ENCODE data around the gene ELOVL7.
A peak's percentile ranks its signal among the peaks of the same experiment; 100 is the strongest.
"Not testable (repeated sequence)": the region's sequence is repeated elsewhere in the genome, so short reads cannot be mapped to it uniquely, and the experiment has no call there.

Gene ELOVL7

DNA sequence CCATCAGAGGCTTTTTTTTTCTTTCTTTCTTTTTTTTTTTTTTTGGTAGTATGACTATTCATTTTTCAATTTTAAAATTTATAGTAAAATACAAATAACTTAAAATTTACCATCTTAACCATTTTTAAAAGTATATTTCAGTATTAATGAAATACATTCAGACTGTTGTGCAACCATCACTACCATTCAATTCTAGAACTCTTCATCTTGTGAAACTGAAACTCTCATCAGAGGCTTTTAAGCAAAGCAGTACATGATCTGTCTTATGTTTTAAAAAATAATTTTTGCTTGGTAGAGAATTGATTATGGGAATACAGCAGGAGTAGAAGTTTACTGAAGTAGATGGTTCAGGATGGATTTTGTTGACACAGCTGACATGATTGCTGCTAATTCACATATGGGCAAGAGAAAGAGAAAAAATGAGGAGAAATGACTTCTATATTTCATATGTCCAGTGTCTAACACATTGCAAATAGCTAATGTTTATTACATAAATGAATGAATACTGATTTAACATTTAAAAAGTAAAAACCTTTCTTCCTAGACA lies 13.4 kb downstream of the ELOVL7 start:
- DNase-seq (ENCODE audit: low read depth, low spot score), result no peak

DNA sequence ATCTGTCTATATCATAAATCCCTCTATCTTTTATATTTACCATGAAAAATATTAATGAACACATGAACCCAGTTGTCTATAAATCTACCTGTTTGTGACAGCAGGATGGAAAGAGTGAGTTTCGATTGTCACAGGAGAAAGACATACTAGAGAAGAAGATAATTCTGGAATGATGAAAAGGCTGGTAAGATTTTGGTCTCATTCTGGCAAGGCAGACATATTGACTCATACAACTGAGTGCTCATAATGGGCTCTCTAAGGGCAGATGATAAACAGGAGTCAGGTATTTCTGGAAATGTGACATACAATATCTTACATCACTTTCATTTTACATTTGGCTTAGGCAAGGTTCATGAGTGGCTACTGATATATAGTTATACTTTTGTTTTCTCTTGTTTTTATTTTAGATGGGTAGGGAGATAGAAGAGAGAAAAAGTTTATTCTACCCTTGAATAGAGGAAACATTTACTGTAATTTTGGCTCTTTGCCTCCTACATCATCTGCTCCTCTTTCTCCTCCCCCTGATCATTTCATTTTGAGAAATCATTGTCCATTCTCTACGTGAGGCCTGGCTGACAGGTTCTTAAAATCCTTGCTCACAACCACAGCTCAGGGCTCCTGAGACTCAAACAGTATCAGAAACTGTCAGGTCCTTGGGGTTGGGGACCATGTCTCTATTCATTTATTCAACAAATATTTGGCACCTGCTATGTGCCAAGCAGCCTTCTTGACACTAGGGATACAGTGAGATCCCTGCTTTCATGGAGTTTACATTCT lies 14.4 kb downstream of the ELOVL7 start:
- DNase-seq (ENCODE audit: low read depth, low spot score), result no peak

DNA sequence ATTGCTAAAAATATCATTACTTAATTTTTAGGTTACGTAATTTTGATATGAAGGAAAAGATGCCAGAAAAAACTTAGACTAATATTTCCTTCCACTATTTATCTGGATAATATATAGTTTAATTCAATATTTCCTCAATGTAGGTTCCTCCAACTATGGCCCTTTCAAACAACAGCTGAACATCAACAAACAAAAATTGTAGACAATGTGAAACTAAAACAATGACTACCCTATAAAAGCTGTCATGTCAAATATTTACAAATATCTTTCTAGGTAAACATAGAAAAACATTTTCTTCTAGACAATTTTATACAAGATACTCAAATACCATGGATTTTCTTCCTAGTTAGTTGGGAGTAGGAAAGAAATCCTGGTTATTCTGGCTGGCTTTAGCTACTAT lies 16.9 kb downstream of the ELOVL7 start:
- DNase-seq (ENCODE audit: low read depth, low spot score), result no peak

GRCh38 chr5:60826653-60827052 lies 17.4 kb downstream of the ELOVL7 start:
- no peak for DNase-seq (ENCODE audit: low read depth, low spot score)

DNA sequence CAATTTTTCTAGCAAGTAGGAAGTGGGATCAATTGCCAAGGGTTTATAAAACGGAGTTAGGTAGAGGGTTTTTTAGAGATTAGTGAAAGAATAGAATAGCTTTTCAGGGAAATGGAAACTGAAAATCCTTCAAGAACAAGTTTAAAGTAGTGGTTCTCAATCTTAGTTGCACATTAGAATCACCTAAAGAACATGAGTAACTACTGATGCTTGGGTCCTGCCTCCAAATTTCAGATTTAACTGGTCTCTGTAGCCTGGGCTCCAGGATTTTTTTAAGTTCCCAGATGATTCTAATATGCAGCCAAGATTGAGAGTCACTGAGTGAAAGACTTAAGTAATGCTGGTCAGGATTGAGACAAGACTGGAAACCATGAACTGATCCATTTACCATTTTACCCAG lies 20.5 kb downstream of the ELOVL7 start:
- no peak for DNase-seq (ENCODE audit: low read depth, low spot score)

DNA sequence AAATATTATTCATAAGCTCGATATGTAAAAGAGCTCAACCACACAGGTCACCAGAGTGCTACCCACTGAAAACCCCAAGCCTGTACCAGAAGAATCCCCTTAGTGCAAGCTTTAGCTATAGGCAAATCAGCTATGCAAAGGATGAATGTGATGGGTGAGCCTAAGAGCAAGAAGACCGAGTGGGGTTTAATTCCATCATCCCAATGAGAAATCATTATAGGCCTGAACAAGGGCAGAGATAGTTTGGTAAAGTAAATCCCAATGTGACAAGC lies 21.8 kb downstream of the ELOVL7 start:
- DNase-seq (ENCODE audit: low read depth, low spot score), result no peak

- no peak for DNase-seq (ENCODE audit: low read depth, low spot score)
Observed at GRCh38 chr5:60821488-60822284, 22.4 kb downstream of the ELOVL7 start.

DNA sequence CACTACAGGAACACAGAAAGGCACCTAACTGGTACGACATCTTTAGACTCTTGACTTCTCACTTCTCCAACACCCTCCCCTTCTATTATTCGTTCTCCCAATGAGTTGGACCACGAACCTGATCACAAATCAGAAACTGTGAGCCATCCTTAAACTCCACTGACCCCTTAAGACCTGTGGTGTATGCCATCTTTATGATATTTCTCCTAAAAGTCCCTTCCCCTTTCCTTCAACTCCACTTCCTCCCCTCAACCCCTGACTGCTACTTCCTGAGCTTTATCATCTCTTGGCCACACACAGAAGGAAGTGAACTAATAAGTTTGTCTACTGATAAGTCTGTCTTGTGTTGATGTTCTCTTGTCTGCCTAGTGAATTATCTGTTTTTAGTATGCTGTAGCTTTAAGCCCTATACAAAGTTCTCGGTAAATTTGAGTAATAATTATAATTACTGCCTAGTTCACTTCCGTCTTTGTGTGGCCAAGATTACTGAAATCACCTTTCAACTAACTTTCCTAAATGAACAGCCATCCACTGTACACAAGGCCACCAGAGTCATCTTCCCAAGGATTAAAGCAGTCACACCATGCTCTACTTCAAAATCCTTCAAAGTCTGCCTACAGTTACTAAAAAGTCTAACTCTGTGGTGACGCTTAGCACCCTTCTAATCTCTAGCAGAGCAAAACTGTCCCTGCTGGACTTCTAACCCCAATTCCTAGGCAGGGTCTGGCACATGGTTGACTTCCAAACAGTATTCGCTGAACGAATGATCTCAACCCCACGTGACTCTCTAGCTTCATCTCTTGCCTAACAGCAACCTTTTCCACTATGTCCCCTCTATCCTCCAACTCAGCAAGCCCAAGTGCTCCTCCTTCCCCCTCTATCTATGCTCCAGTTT lies 23.2 kb downstream of the ELOVL7 start:
- no peak for DNase-seq (ENCODE audit: low read depth, low spot score)

DNA sequence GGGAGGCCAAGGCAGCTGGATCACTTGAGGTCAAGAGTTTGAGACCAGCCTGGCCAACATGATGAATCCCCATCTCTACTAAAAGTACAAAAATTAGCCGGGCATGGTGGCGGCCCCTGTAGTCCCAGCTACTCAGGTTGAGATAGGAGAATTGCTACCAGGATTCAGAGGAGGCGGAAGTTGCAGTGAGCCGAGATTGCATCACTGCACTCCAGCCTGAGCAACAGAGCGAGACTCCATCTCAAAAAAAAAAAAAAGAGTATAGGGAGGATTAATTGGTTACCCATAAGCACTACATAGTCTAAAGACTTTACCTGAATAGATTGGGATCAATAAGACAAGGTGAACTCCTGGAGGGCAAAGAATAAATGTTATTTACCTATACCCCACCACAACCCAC lies 27.9 kb downstream of the ELOVL7 start:
- not testable (repeated sequence) for DNase-seq (ENCODE audit: low read depth, low spot score)

- DNase-seq (ENCODE audit: low read depth, low spot score), result no peak
Observed at GRCh38 chr5:60814498-60814897, 29.6 kb downstream of the ELOVL7 start.

GRCh38 chr5:60812426-60812825 lies 31.6 kb downstream of the ELOVL7 start:
- no peak for DNase-seq (ENCODE audit: low read depth, low spot score)

GRCh38 chr5:60811105-60811504 lies 33.0 kb downstream of the ELOVL7 start:
- DNase-seq (ENCODE audit: low read depth, low spot score), result no peak

- no peak for DNase-seq (ENCODE audit: low read depth, low spot score)
Observed at GRCh38 chr5:60810438-60811085, 33.5 kb downstream of the ELOVL7 start.

GRCh38 chr5:60809891-60810425 lies 34.1 kb downstream of the ELOVL7 start:
- no peak for DNase-seq (ENCODE audit: low read depth, low spot score)

DNA sequence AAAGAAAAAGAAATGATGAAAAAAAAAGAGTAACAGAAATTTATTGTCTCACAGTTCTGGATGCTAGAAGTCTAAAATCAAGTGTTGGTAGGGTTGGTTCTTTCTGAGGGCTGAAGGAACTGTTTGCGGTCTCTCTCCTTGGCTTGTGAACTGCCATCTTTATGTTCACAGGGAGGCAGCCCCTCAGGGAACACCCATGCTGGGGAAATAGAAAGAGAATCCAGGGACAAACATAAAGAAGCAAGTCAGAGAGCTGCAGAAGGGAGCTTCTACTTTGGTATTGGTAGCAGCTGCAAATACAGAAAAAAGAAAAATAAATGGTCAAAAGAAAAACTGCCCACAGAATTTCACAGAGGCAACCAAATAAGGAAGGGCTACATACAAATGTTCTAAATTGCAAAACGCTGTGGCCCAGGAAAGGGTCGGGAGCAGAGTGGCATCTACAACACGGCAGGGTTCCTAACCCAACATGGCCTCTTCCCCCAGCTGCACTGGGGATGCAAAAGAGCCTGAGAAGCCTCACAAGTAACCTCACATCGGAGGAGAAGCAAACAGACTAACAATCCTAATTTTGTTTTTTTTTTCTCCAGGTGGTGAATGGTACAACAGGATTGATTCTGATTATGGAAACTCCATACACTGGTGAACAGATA lies 37.4 kb downstream of the ELOVL7 start:
- DNase-seq (ENCODE audit: low read depth, low spot score), result no peak

GRCh38 chr5:60805463-60805862 lies 38.6 kb downstream of the ELOVL7 start:
- DNase-seq (ENCODE audit: low read depth, low spot score), result no peak

GRCh38 chr5:60803712-60804111 lies 40.4 kb downstream of the ELOVL7 start:
- DNase-seq (ENCODE audit: low read depth, low spot score), result no peak

- DNase-seq (ENCODE audit: low read depth, low spot score), result no peak
Observed at GRCh38 chr5:60802986-60803385, 41.1 kb downstream of the ELOVL7 start.

DNA sequence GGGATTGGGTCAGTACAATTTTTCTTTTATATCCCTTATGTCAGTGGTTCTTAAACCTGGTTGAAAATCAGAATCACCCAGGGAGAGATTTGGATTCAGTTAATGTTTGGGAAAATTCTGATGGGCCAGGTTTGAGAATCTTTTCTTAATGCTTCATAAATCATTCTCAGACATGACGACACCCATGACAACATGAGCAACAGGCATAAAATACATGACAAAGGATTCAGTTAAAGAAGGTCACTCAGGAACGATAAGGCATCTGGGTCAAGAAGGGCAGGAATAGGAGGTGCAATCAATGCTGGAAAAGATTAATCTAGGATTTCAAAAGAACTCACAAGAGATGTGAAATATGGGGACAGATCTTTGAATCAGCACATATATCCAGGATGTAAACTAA lies 41.8 kb downstream of the ELOVL7 start:
- no peak for DNase-seq (ENCODE audit: low read depth, low spot score)

DNA sequence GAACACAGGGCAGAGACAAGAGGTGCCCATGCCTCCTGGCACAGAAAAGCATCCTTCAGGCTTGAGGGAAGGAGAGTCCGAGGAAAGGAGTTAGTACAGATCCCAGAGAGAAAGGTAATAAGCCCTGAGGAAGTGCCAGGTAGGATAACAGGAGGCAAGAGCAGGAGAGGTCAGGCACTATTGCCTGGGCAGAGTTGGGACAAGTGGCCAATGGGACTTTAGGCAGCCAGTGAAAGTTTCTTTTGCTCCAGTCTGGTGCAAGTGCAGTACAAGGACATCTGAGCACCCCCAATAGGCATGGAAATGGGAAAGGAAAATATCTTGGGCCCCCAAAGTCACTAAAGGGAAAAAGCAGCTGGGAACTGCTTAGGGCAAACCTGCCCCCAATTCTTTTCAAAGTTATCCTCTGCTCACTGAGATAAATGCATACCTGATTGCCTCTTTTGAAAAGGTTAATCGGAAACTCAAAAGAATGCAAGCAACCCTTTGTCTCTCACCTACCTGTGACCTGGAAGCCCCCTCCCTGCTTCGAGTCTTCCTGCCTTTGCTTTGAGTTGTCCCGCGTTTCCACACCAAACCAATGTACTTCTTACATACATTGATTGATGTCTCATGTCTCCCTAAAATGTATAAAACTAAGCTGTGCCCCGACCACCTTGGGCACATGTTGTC lies 46.5 kb downstream of the ELOVL7 start:
- DNase-seq (ENCODE audit: low read depth, low spot score), result peak; percentile 57

All from iPS DF 19.7 (cell line).